ENCODE measurements around the gene GNB4. TPM values are rescaled to one million over a fixed set of nuclear protein-coding genes. Genes with fewer than 3 reads are reported as not detected.

The GNB4 gene
- total and polyA plus RNA-seq, 9 of the 15 experiments (the other 6 are each of a cell fraction or from before 2014, with no cell fraction given) = 6.8 to 36.7 (median 21.4) TPM

- TF ChIP-seq ZBTB40 (IDR thresholded peaks at IDR 0.05) = peak; percentile 95
- no peak for TF ChIP-seq ZBTB40 (CRISPR knock-in tag; IDR thresholded peaks at IDR 0.05)
- peak in 2 of 3 experiments; percentile 87 to 93; a peak in 3 of 6 replicates for TF ChIP-seq ZBTB11 (CRISPR knock-in tag; IDR thresholded peaks at IDR 0.05)
- no peak for TF ChIP-seq HINFP (tag; conservative IDR thresholded peaks at IDR 0.05; ENCODE audit: low read depth)
- peak; percentile 37; the same call in 1 of the 2 replicates for TF ChIP-seq HBP1 (CRISPR knock-in tag; IDR thresholded peaks at IDR 0.05)
- peak; percentile 76; the same call in 1 of the 2 replicates for TF ChIP-seq PHF8 (IDR thresholded peaks at IDR 0.05; ENCODE audit: borderline replicate concordance, low read length)
These were observed 103.7 kb downstream of the GNB4 start, which contains the start of gene MFN1 (continued) for GRCh38 chr3:179347345-179348194.

Measured in K562 (cell line).